Measurements from ENCODE around the gene FAM177B.

Gene FAM177B

GRCh38 chr1:222736972-222737371, at the start of gene FAM177B:
TSS of gene FAM177B (plus strand) at chr1:222737202. CDS start at chr1:222746546, 9,344 bp downstream.
- DNase-seq, result no peak

GRCh38 chr1:222691016-222691415, 46.0 kb upstream of the FAM177B start:
- DNase-seq, result no peak

- DNase-seq, result no peak
Measured at GRCh38 chr1:222694927-222695326, 42.1 kb upstream of the FAM177B start.

- no peak for DNase-seq
Measured at GRCh38 chr1:222696741-222697140, 40.3 kb upstream of the FAM177B start.

GRCh38 chr1:222697203-222697602, 39.8 kb upstream of the FAM177B start:
- no peak for DNase-seq

- no peak for DNase-seq
Measured at GRCh38 chr1:222697826-222698225, 39.2 kb upstream of the FAM177B start.

- DNase-seq, result no peak
Measured at GRCh38 chr1:222702210-222702609, 34.8 kb upstream of the FAM177B start.

- DNase-seq, result no peak
Measured at GRCh38 chr1:222704260-222704659, 32.7 kb upstream of the FAM177B start.

- DNase-seq, result no peak
Measured at GRCh38 chr1:222706815-222707214, 30.2 kb upstream of the FAM177B start.

GRCh38 chr1:222709700-222710153, 27.3 kb upstream of the FAM177B start:
- no peak for DNase-seq

- DNase-seq, result peak; percentile 23
Measured at GRCh38 chr1:222711319-222712252, 25.4 kb upstream of the FAM177B start.

- peak; percentile 82 for DNase-seq
Measured at GRCh38 chr1:222712253-222713090, 24.5 kb upstream of the FAM177B start, which contains the start of the genes AIDA and BROX. TSS of gene AIDA (minus strand) at chr1:222712491. CDS start at chr1:222712317, 174 bp downstream. TSS of gene BROX (plus strand) at chr1:222712564. CDS start at chr1:222715700, 3,136 bp downstream.

- peak; percentile 94 for DNase-seq
Measured at GRCh38 chr1:222713091-222713961, 23.7 kb upstream of the FAM177B start.

GRCh38 chr1:222716393-222716792, 20.6 kb upstream of the FAM177B start:
- no peak for DNase-seq

- DNase-seq, result no peak
Measured at GRCh38 chr1:222728746-222729145, 8.3 kb upstream of the FAM177B start.

- no peak for DNase-seq
Measured at GRCh38 chr1:222730866-222731265, 6.1 kb upstream of the FAM177B start.

- no peak for DNase-seq
Measured at GRCh38 chr1:222732216-222733159, 4.5 kb upstream of the FAM177B start.

- no peak for DNase-seq
Measured at GRCh38 chr1:222734740-222735139, 2.3 kb upstream of the FAM177B start.

- DNase-seq, result no peak
Measured at GRCh38 chr1:222736470-222736869, 532 bp upstream of the FAM177B start.

- DNase-seq, result no peak
Measured at GRCh38 chr1:222739465-222739864, 2.5 kb downstream of the FAM177B start.

GRCh38 chr1:222739929-222740328, 2.9 kb downstream of the FAM177B start:
- DNase-seq, result no peak

Measured in DMS79 (cell line).